Astrocyte (in vitro differentiated cells and primary cell): Measurements from ENCODE around the gene RHD. TPM values are rescaled to one million over a fixed set of nuclear protein-coding genes. Genes with fewer than 3 reads are reported as not detected.

Source experiments
- DNase-seq: peaks from one replicate; pipeline ENCODE4 v3.0.0-alpha.2; 2010; ENCODE audit warnings: low read depth
- FAIRE-seq: peaks from 2 replicates; lab custom pipeline; 2011; peaks lifted over from hg19 to GRCh38; lab: Jason Lieb, UNC
- H2AFZ ChIP-seq: 2 replicates; pipeline ENCODE4 v1.6.0; 2012; ENCODE audit warnings: low read depth, low read length, inconsistent platforms
- H3K27ac ChIP-seq: 2 replicates; pipeline ENCODE4 v1.5.1; 2011; ENCODE audit warnings: low read depth, low read length, inconsistent platforms
- H3K27me3 ChIP-seq: 2 replicates; pipeline ENCODE4 v1.6.0; 2011; ENCODE audit warnings: low read length, inconsistent platforms; ENCODE audit not compliant: insufficient read depth
- H3K36me3 ChIP-seq: 2 replicates; pipeline ENCODE4 v1.5.1; 2011; ENCODE audit warnings: low read length, inconsistent platforms; ENCODE audit not compliant: insufficient read depth
- H3K4me1 ChIP-seq: 2 replicates; pipeline ENCODE4 v1.5.1; 2011; ENCODE audit warnings: low read length, inconsistent platforms; ENCODE audit not compliant: insufficient read depth
- H3K4me2 ChIP-seq: 2 replicates; pipeline ENCODE4 v1.6.0; 2012; ENCODE audit warnings: low read length, inconsistent platforms
- H3K4me3 ChIP-seq: 2 replicates; pipeline ENCODE4 v1.5.1; 2011; ENCODE audit warnings: low read depth, mild to moderate bottlenecking, low read length, inconsistent platforms; ENCODE audit not compliant: insufficient read depth
- H3K79me2 ChIP-seq: 2 replicates; pipeline ENCODE4 v1.6.0; 2012; ENCODE audit warnings: mild to moderate bottlenecking, low read length, inconsistent platforms; ENCODE audit not compliant: insufficient read depth
- H3K9ac ChIP-seq: 2 replicates; pipeline ENCODE4 v1.6.0; 2012; ENCODE audit warnings: mild to moderate bottlenecking, low read length, inconsistent platforms
- H3K9me3 ChIP-seq: 2 replicates; pipeline ENCODE4 v1.5.1; 2012; ENCODE audit warnings: low read depth, mild to moderate bottlenecking, low read length, inconsistent platforms; ENCODE audit not compliant: insufficient read depth
- H4K20me1 ChIP-seq: 2 replicates; pipeline ENCODE4 v1.6.0; 2012; ENCODE audit warnings: low read length, inconsistent platforms; ENCODE audit not compliant: insufficient read depth
- H3K27ac Mint-ChIP-seq: one replicate; pipeline ENCODE4 v1.8.0; 2021; ENCODE audit warnings: mild to moderate bottlenecking, mixed read lengths; ENCODE audit not compliant: unreplicated experiment
- H3K27me3 Mint-ChIP-seq: one replicate; pipeline ENCODE4 v1.8.0; 2021; ENCODE audit warnings: low read depth, mixed read lengths; ENCODE audit not compliant: unreplicated experiment
- H3K36me3 Mint-ChIP-seq: one replicate; pipeline ENCODE4 v1.8.0; 2021; ENCODE audit warnings: low read depth, mixed read lengths; ENCODE audit not compliant: unreplicated experiment
- H3K4me1 Mint-ChIP-seq: one replicate; pipeline ENCODE4 v1.8.0; 2021; ENCODE audit warnings: low read depth, mixed read lengths; ENCODE audit not compliant: unreplicated experiment
- H3K4me3 Mint-ChIP-seq: one replicate; pipeline ENCODE4 v1.8.0; 2021; ENCODE audit warnings: mild to moderate bottlenecking, moderate library complexity, mixed read lengths; ENCODE audit not compliant: unreplicated experiment
- H3K9me3 Mint-ChIP-seq: one replicate; pipeline ENCODE4 v1.8.0; 2021; ENCODE audit warnings: mild to moderate bottlenecking, mixed read lengths; ENCODE audit not compliant: unreplicated experiment
- CTCF ChIP-seq: IDR thresholded peaks from 2 replicates; pipeline ENCODE4 v1.5.1; 2011; ENCODE audit warnings: low read depth, mild to moderate bottlenecking, inconsistent platforms, low read length, moderate library complexity; ENCODE audit not compliant: insufficient read depth
- EZH2 ChIP-seq: IDR thresholded peaks from 2 replicates; pipeline ENCODE4 v1.6.1; 2012; ENCODE audit warnings: mild to moderate bottlenecking, low read length, inconsistent platforms; ENCODE audit not compliant: insufficient read depth
- total RNA-seq: library from RNA; stranded (reverse); gene quantifications from 2 replicates; pipeline ENCODE4 v1.2.1, GENCODE V29; 2021

Gene RHD
- total RNA-seq, 1 donor from 2014 or later, result not detected

- no peak overlapping the region for H3K4me2 ChIP-seq
- no peaks in the 10 kb centered on the region for H3K9me3 ChIP-seq
- no peak overlapping the region for H3K27ac Mint-ChIP-seq
- no peaks in the 10 kb centered on the region for H3K27me3 Mint-ChIP-seq
- H2AFZ ChIP-seq, result no peak overlapping the region
- H3K27me3 ChIP-seq, result no peaks in the 10 kb centered on the region
- no peak for FAIRE-seq
- H3K4me3 Mint-ChIP-seq, result no peak overlapping the region
- H3K36me3 ChIP-seq, result peaks cover 17% of the 10 kb centered on the region
- peaks cover 28% of the 10 kb centered on the region for H3K4me1 Mint-ChIP-seq
- H3K9ac ChIP-seq, result no peak overlapping the region
- H3K79me2 ChIP-seq, result peaks cover 26% of the 10 kb centered on the region
- no peak overlapping the region for H3K4me3 ChIP-seq
- peaks cover 8% of the 10 kb centered on the region for H3K36me3 Mint-ChIP-seq
- no peaks in the 10 kb centered on the region for H3K9me3 Mint-ChIP-seq
- H3K4me1 ChIP-seq, result peaks cover 25% of the 10 kb centered on the region
- peaks cover 9% of the 10 kb centered on the region for H4K20me1 ChIP-seq
- TF ChIP-seq CTCF (no peak), EZH2 (no peak)
- H3K27ac ChIP-seq, result no peak overlapping the region
- no peak for DNase-seq
Observed at GRCh38 chr1:25238046-25238445, 34.3 kb upstream of the RHD start.

GRCh38 chr1:25239681-25240541 lies 32.4 kb upstream of the RHD start:
- Histone ChIP-seq H3K9ac (peak overlapping the region; percentile 77), H3K36me3 (peaks cover 33% of the 10 kb centered on the region), H3K4me2 (peak overlapping the region; percentile 85), H3K4me3 (peak overlapping the region; percentile 57), H3K4me1 (peaks cover 27% of the 10 kb centered on the region), H3K9me3 (no peaks in the 10 kb centered on the region), H2AFZ (peak overlapping the region; percentile 70), H4K20me1 (peaks cover 27% of the 10 kb centered on the region), H3K27ac (peak overlapping the region; percentile 60), H3K79me2 (peaks cover 32% of the 10 kb centered on the region), H3K27me3 (no peaks in the 10 kb centered on the region)
- TF ChIP-seq CTCF, result peak; percentile 43
- TF ChIP-seq EZH2, result no peak
- H3K4me1 Mint-ChIP-seq, result peaks cover 35% of the 10 kb centered on the region
- DNase-seq, result peak; percentile 84
- H3K4me3 Mint-ChIP-seq, result peak overlapping the region; percentile 81
- H3K9me3 Mint-ChIP-seq, result no peaks in the 10 kb centered on the region
- no peak for FAIRE-seq
- no peaks in the 10 kb centered on the region for H3K27me3 Mint-ChIP-seq
- H3K36me3 Mint-ChIP-seq, result peaks cover 14% of the 10 kb centered on the region
- H3K27ac Mint-ChIP-seq, result peak overlapping the region; percentile 95

GRCh38 chr1:25243907-25244306 lies 28.4 kb upstream of the RHD start:
- no peak for TF ChIP-seq EZH2
- no peak for TF ChIP-seq CTCF
- peaks cover 54% of the 10 kb centered on the region for H3K79me2 ChIP-seq
- no peak overlapping the region for H3K27ac ChIP-seq
- peak overlapping the region; percentile 99 for H3K4me3 Mint-ChIP-seq
- no peak for FAIRE-seq
- H3K9ac ChIP-seq, result no peak overlapping the region
- H3K9me3 Mint-ChIP-seq, result no peaks in the 10 kb centered on the region
- H3K4me3 ChIP-seq, result no peak overlapping the region
- H3K27ac Mint-ChIP-seq, result no peak overlapping the region
- H3K36me3 ChIP-seq, result peaks cover 36% of the 10 kb centered on the region
- peaks cover 50% of the 10 kb centered on the region for H4K20me1 ChIP-seq
- peaks cover 27% of the 10 kb centered on the region for H3K36me3 Mint-ChIP-seq
- no peaks in the 10 kb centered on the region for H3K27me3 Mint-ChIP-seq
- H3K4me1 ChIP-seq, result peaks cover 25% of the 10 kb centered on the region
- no peak overlapping the region for H2AFZ ChIP-seq
- DNase-seq, result no peak
- peaks cover 29% of the 10 kb centered on the region for H3K4me1 Mint-ChIP-seq
- peak overlapping the region; percentile 99 for H3K4me2 ChIP-seq
- no peaks in the 10 kb centered on the region for H3K27me3 ChIP-seq
- H3K9me3 ChIP-seq, result no peaks in the 10 kb centered on the region
